ENCODE results near the gene SPATA2L. TPM values are rescaled to one million over a fixed set of nuclear protein-coding genes. Genes with fewer than 3 reads are reported as not detected.
"Not testable (repeated sequence)": the region's sequence is repeated elsewhere in the genome, so short reads cannot be mapped to it uniquely, and the experiment has no call there.

SPATA2L gene
- total and polyA plus RNA-seq, 3 experiments from 2014 or later, result 7.0 to 10.3 (median 7.6) TPM

DNA sequence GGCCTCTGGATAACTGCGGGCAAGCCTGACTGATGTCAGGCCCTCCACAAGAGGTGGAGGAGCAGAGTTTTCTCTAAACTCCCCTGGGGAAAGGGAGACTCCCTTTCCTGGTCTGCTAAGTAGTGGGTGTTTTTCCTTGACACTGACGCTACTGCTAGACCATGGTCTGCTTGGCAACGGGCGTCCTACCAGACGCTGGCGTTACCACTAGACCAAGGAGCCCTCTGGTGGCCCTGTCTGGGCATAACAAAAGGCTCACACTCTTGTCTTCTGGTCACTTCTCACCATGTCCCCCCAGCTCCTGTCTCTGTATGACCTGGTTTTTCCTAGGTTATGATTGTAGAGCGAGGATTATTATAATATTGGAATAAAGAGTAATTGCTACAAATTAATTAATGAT, 34.5 kb downstream of the SPATA2L start:
- not testable (repeated sequence) for H3K4me3 Mint-ChIP-seq

GRCh38 chr16:89664238-89664637, 37.3 kb downstream of the SPATA2L start:
- H3K36me3 Mint-ChIP-seq, result peaks cover 4 to 16% (median 7%) of the 10 kb centered on the region in 3 donors
- H3K4me1 ChIP-seq (ENCODE audit: insufficient read depth, low read length); DNase-seq; H3K9me3 Mint-ChIP-seq; H3K4me3 ChIP-seq (ENCODE audit: low read length); H3K27ac Mint-ChIP-seq; H3K9me3 ChIP-seq (ENCODE audit: low read length); CTCF ChIA-PET; H3K36me3 ChIP-seq (ENCODE audit: insufficient read depth, low read length); H3K27me3 Mint-ChIP-seq; H3K27me3 ChIP-seq (ENCODE audit: insufficient read depth, low read length, poor library complexity, severe bottlenecking); H3K4me3 Mint-ChIP-seq; H3K27ac ChIP-seq (ENCODE audit: low read depth, low read length); H3K4me1 Mint-ChIP-seq: not testable (repeated sequence)
- POLR2A ChIA-PET, result interaction anchor here (0.5 kb wide), 1 partner anchor 97 kb away, joined by 3 read pairs; no protein-coding TSS in a partner anchor

More for the DNA sequence above, 34.5 kb downstream of the SPATA2L start:
- CTCF ChIA-PET, result interaction anchor here (1.7 kb wide), 1 partner anchor 33 kb away, joined by 4 read pairs; no protein-coding TSS in a partner anchor
- H3K36me3 ChIP-seq (ENCODE audit: insufficient read depth, low read length); H3K27ac ChIP-seq (ENCODE audit: low read depth, low read length); H3K4me1 Mint-ChIP-seq; H3K9me3 ChIP-seq (ENCODE audit: low read length); H3K27me3 ChIP-seq (ENCODE audit: insufficient read depth, low read length, poor library complexity, severe bottlenecking); H3K9me3 Mint-ChIP-seq; H3K4me3 ChIP-seq (ENCODE audit: low read length); H3K36me3 Mint-ChIP-seq; DNase-seq; H3K27ac Mint-ChIP-seq; H3K27me3 Mint-ChIP-seq; POLR2A ChIA-PET; H3K4me1 ChIP-seq (ENCODE audit: insufficient read depth, low read length): not testable (repeated sequence)

- H3K27me3 ChIP-seq (ENCODE audit: insufficient read depth, low read length, poor library complexity, severe bottlenecking), result no peaks in the 10 kb centered on the region
- H3K4me3 Mint-ChIP-seq, result peak overlapping the region in 2 of 7 donors; percentile 17 to 34
- H3K36me3 Mint-ChIP-seq, result peaks cover 4 to 17% (median 7%) of the 10 kb centered on the region in 3 donors
- POLR2A ChIA-PET, result no interaction called here
- H3K27ac Mint-ChIP-seq, result peak overlapping the region in 1 of 8 donors; percentile 22
- peaks cover 17% of the 10 kb centered on the region for H3K4me1 ChIP-seq (ENCODE audit: insufficient read depth, low read length)
- peaks cover 0 to 2% (median 0%) of the 10 kb centered on the region in 5 donors for H3K9me3 Mint-ChIP-seq
- no peak overlapping the region for H3K27ac ChIP-seq (ENCODE audit: low read depth, low read length)
- CTCF ChIA-PET, result no interaction called here
- H3K4me3 ChIP-seq (ENCODE audit: low read length), result no peak overlapping the region
- H3K4me1 Mint-ChIP-seq, result peaks cover 15 to 24% (median 20%) of the 10 kb centered on the region in 3 donors
- H3K9me3 ChIP-seq (ENCODE audit: low read length), result no peaks in the 10 kb centered on the region
- no peaks in the 10 kb centered on the region for H3K27me3 Mint-ChIP-seq
- DNase-seq, result no peak
- no peaks in the 10 kb centered on the region for H3K36me3 ChIP-seq (ENCODE audit: insufficient read depth, low read length)
These were observed 40.3 kb downstream of the SPATA2L start for GRCh38 chr16:89661215-89661614.

DNA sequence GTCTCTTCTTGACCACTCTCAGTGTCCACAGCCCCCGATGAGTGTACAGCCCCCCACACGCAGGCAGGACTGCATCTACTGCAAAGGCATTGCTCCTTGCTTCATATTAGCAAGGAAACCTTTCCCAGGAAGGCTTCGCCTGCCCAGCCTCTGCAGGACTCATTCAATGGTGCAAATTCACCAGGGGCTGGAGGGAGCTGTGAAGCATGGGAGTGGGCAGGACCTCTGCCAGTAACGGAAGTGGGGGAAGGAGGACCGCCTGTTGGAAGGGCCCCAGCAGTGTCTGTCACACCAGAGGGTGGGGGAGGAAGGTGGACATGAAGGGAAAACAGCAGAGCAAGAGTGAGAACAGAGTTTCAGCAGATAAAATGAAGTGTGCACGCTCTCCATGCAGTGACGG, 41.4 kb downstream of the SPATA2L start:
- CTCF ChIA-PET, result interaction anchor here (0.7 to 3.6 kb wide), 2 partner anchors 13 to 40 kb away, joined by 3 to 15 read pairs; no protein-coding TSS in a partner anchor
- Mint-ChIP-seq H3K36me3 (peaks cover 4 to 18% (median 7%) of the 10 kb centered on the region in 3 donors), H3K4me3 (peak overlapping the region in 4 of 7 donors; percentile 5 to 78 (median 22)), H3K9me3 (peaks cover 0 to 2% (median 0%) of the 10 kb centered on the region in 5 donors), H3K27ac (peak overlapping the region in 1 of 8 donors; percentile 22), H3K4me1 (peaks cover 22 to 34% (median 31%) of the 10 kb centered on the region in 3 donors), H3K27me3 (no peaks in the 10 kb centered on the region)
- Histone ChIP-seq H3K4me1 (ENCODE audit: insufficient read depth, low read length) (peaks cover 19% of the 10 kb centered on the region), H3K27me3 (ENCODE audit: insufficient read depth, low read length, poor library complexity, severe bottlenecking) (no peaks in the 10 kb centered on the region), H3K36me3 (ENCODE audit: insufficient read depth, low read length) (no peaks in the 10 kb centered on the region), H3K9me3 (ENCODE audit: low read length) (no peaks in the 10 kb centered on the region), H3K27ac (ENCODE audit: low read depth, low read length) (no peak overlapping the region), H3K4me3 (ENCODE audit: low read length) (no peak overlapping the region)
- DNase-seq, result no peak
- POLR2A ChIA-PET, result no interaction called here

DNA sequence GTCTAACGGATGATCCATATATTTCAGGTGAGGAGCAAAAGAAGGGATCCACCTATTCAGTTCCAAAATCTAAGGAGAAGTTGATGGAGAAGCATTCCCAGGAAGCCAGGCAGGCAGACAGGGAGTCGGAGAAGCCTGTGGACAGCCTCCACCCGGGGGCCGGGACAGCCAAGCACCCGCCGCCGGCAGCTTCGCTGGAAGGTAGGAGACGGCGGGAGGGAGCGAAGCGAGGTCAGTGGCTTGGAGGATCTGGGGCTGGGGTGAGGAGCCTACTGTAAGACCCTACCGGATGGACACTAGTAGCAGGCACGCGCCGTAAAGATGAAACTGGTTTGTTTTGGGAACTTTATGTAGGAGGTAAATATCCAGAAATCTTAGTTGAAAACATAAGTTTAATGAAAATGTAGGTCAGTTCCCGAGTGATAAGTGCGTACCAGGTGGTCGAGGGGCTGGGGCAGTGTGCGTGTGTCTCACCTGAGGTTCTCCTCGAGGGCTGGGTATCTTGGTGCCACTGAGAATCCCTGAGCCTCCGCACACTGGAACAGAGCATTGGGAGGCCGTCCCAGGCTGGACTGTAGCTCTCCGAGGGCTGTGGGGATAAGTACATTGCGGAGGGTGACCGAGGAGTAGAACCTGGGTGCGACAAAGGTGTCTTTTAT, 43.2 kb downstream of the SPATA2L start:
- H3K4me1 Mint-ChIP-seq, result peaks cover 28 to 47% (median 43%) of the 10 kb centered on the region in 3 donors
- POLR2A ChIA-PET, result interaction anchor here (0.6 to 0.8 kb wide), 2 partner anchors 28 to 132 kb away, joined by 3 read pairs; partner anchors contain the start of gene CDK10
- peak in 1 of 5 donors; percentile 44 for DNase-seq

GRCh38 chr16:89657442-89658220, 43.9 kb downstream of the SPATA2L start, which contains the start of the genes CHMP1A and SPATA33:
TSS of gene CHMP1A (minus strand) at chr16:89657708. CDS start at chr16:89657588, 120 bp downstream.
TSS of gene SPATA33 (plus strand) at chr16:89657836. CDS start at chr16:89657912, 76 bp downstream.
- Histone ChIP-seq H3K36me3 (ENCODE audit: insufficient read depth, low read length) (peaks cover 4% of the 10 kb centered on the region), H3K4me3 (ENCODE audit: low read length) (peak within 1 kb of the TSS; percentile 92), H3K9me3 (ENCODE audit: low read length) (no peaks in the 10 kb centered on the region), H3K27ac (ENCODE audit: low read depth, low read length) (peak within 1 kb of the TSS; percentile 89), H3K27me3 (ENCODE audit: insufficient read depth, low read length, poor library complexity, severe bottlenecking) (no peaks in the 10 kb centered on the region), H3K4me1 (ENCODE audit: insufficient read depth, low read length) (peaks cover 21% of the 10 kb centered on the region)
- peak; percentile 92 to 95 (median 93) for DNase-seq
- Mint-ChIP-seq H3K9me3 (peaks cover 0 to 2% (median 0%) of the 10 kb centered on the region in 5 donors), H3K27ac (peak within 1 kb of the TSS; percentile 74 to 93 (median 88)), H3K27me3 (no peaks in the 10 kb centered on the region), H3K4me3 (peak within 1 kb of the TSS; percentile 79 to 92 (median 86)), H3K4me1 (peaks cover 28 to 47% (median 44%) of the 10 kb centered on the region in 3 donors), H3K36me3 (peaks cover 0 to 26% (median 7%) of the 10 kb centered on the region in 3 donors)
- ChIA-PET CTCF (interaction anchor here (3.6 kb wide), 1 partner anchor 42 kb away, joined by 15 read pairs; no protein-coding TSS in a partner anchor), POLR2A (interaction anchor here (0.6 to 0.8 kb wide), 3 partner anchors 29 to 417 kb away, joined by 3 to 4 read pairs (median 3); partner anchors contain the start of gene CDK10)

More for the DNA sequence above, 43.2 kb downstream of the SPATA2L start:
- H3K4me3 ChIP-seq (ENCODE audit: low read length), result peak overlapping the region; percentile 92
- peaks cover under 1 to 26% (median 7%) of the 10 kb centered on the region in 3 donors for H3K36me3 Mint-ChIP-seq
- CTCF ChIA-PET, result interaction anchor here (0.9 to 3.6 kb wide), 2 partner anchors 12 to 42 kb away, joined by 3 to 15 read pairs; no protein-coding TSS in a partner anchor
- H3K36me3 ChIP-seq (ENCODE audit: insufficient read depth, low read length), result peaks cover 4% of the 10 kb centered on the region
- peaks cover 0 to 2% (median 0%) of the 10 kb centered on the region in 5 donors for H3K9me3 Mint-ChIP-seq
- peak overlapping the region; percentile 36 to 93 (median 88) for H3K27ac Mint-ChIP-seq
- peaks cover 21% of the 10 kb centered on the region for H3K4me1 ChIP-seq (ENCODE audit: insufficient read depth, low read length)
- H3K27me3 ChIP-seq (ENCODE audit: insufficient read depth, low read length, poor library complexity, severe bottlenecking), result no peaks in the 10 kb centered on the region
- peak overlapping the region; percentile 78 to 92 (median 86) for H3K4me3 Mint-ChIP-seq
- peak overlapping the region; percentile 89 for H3K27ac ChIP-seq (ENCODE audit: low read depth, low read length)
- H3K27me3 Mint-ChIP-seq, result no peaks in the 10 kb centered on the region
- no peaks in the 10 kb centered on the region for H3K9me3 ChIP-seq (ENCODE audit: low read length)

DNA sequence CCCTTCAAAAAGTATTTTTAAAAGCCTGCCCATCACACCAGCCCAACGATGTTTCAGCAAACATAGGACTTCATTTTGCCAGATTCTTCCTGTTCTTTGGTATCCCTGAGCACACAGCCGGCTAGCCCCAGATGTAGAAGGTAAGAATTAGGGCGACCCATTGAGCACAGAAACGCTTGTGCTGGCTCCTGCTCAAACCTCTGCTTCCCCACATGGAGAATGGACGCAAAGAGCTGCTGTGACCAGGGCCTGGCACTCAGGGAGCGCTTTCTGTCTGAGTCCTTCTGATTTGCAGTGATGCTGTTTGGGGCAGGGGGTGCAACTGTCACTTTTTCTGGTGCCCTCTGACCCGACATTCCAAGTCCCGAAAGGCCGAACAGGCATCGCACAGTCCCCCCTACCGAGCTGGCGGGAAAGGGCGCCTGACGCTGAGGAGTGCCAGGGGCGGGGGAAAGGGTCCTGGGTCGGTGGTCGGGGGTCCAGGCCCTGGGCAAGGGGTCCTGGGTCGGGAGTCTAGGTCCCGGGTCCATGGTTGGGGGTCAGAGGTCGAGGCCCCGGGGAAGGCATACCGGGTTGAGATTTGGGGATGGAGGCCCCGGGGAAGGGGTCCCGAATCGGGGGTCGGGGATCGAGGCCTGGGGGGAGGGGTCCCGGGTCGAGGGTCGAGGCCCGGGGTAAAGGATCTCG, 44.9 kb downstream of the SPATA2L start:
- POLR2A ChIA-PET, result no interaction called here
- no peaks in the 10 kb centered on the region for H3K27me3 ChIP-seq (ENCODE audit: insufficient read depth, low read length, poor library complexity, severe bottlenecking)
- peak overlapping the region; percentile 92 for H3K4me3 ChIP-seq (ENCODE audit: low read length)

More for the DNA sequence above, 44.9 kb downstream of the SPATA2L start:
- peak overlapping the region; percentile 75 to 92 (median 83) for H3K4me3 Mint-ChIP-seq
- peaks cover 30 to 47% (median 45%) of the 10 kb centered on the region in 3 donors for H3K4me1 Mint-ChIP-seq
- no peaks in the 10 kb centered on the region for H3K9me3 ChIP-seq (ENCODE audit: low read length)
- H3K9me3 Mint-ChIP-seq, result peaks cover 0 to 2% (median 0%) of the 10 kb centered on the region in 5 donors
- H3K27ac ChIP-seq (ENCODE audit: low read depth, low read length), result peak overlapping the region; percentile 89
- no peaks in the 10 kb centered on the region for H3K27me3 Mint-ChIP-seq
- H3K36me3 ChIP-seq (ENCODE audit: insufficient read depth, low read length), result peaks cover 4% of the 10 kb centered on the region
- peaks cover 21% of the 10 kb centered on the region for H3K4me1 ChIP-seq (ENCODE audit: insufficient read depth, low read length)
- DNase-seq, result peak in 1 of 5 donors; percentile 56
- CTCF ChIA-PET, result interaction anchor here (1.4 to 3.6 kb wide), 2 partner anchors 44 to 81 kb away, joined by 3 to 15 read pairs; no protein-coding TSS in a partner anchor
- peak overlapping the region; percentile 68 to 95 (median 83) for H3K27ac Mint-ChIP-seq
- H3K36me3 Mint-ChIP-seq, result peaks cover 0 to 28% (median 4%) of the 10 kb centered on the region in 3 donors

All from CD8-positive, alpha-beta memory T cell (primary cell).